GM04503 (cell line): ENCODE results near the gene NDFIP2.
A peak's percentile ranks its signal among the peaks of the same experiment; 100 is the strongest.
"Not testable (repeated sequence)": the region's sequence is repeated elsewhere in the genome, so short reads cannot be mapped to it uniquely, and the experiment has no call there.

ENCODE experiments used
- DNase-seq: peaks from one replicate; pipeline ENCODE4 v3.0.0-alpha.2; 2012; ENCODE audit warnings: low read depth

NDFIP2 gene

DNA sequence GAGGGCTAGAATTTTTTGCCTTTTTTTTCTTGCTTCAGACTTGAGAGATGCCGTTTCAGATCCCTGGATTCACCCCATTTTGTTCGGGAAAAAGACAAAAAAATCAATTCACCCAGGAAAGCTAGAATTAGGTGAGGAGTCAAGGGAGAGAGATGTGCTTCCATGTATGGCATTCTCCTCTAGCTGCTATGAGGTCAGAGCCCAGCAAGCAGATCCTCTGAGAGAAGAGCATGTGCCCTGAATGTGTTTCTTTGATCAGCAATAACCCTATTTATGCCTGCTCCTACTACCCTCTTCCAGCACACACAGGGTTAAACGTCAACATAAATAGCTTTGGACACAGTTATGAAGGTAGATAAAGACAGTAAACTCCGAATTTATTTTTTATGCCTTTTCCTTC lies 53.6 kb downstream of the NDFIP2 start:
- DNase-seq = no peak

DNA sequence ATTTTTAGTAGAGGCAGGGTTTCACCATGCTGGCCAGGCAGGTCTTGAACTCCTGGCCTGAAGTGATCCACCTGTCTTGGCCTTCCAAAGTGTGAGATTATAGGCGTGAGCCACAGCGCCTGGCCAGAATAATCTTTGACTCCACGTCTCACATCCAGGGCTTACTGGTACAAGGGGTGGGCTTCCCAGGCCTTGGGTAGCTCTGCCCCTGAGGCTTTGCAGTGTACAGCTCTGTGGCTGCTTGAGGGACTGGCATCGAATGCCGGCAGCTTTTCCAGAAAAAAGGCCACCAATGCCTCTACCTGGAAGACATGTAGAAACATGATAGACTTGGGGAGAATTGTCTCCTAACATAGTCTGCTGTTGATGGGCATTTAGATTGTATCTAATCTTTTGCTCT lies 57.8 kb downstream of the NDFIP2 start:
- DNase-seq = no peak

DNA sequence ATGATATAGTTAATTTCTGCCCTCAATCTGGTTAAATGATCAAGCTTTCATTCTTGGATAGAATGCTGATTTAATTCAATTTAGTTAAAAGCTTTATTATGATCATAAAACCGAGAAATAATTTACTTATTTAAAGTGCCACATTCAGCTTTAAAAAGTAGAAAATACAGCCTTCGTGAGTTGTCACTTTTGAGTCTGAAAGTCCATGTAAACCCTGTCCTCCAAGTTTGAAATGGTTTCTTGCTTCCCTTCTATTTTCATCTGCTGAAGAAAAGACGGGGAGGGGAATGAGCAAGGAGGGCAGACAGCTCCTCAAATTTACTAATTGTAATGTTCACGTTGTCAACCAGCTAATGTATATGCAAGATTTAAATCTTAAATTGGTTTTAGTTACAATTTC lies 59.5 kb downstream of the NDFIP2 start:
- no peak for DNase-seq

DNA sequence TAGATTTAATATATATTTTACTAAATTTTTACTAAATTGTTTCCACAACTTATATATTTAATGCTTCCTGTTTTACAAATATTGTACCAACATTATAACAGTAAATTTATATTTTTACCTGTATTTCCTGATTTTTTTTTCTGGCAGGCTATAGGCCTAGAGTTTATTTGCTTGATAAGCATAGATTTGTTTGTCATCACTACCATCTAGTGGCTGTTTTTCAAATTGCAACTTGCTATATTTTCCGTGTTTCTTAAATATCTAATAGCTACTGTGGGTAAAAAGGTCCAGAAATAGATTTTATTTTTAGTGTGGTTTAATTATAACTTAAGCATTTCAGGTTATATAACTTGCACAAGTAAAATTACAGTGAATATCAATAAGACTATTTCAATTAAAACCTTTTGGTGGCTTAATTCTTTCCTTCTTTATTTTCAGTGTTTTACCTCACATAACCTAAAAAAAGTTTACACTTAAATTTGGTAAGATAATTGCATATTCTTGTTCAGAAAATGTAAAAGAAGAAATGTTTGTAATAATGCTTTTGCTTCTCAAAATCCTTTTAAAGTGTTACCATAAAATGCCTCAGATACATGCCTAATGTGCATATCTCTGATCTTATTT lies 60.6 kb downstream of the NDFIP2 start:
- DNase-seq = no peak

DNA sequence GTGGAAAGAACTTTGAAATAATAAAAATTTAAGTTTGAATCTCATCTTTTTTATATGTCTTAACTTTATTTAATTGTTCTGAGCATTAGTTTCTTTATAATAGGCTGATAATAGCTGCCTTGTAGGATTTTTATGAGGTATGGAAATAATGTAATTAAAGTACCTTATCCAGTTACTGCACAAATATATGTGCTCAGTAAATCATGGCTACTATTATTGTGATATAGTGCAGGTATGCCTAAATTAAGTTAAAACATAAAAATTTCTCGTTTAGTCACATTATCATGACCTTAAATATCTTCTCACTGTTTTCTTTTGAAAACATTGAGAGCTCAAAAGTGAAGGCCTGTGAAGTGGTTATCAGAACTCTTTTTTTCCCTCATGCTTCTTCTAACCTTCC lies 62.9 kb downstream of the NDFIP2 start:
- no peak for DNase-seq

DNA sequence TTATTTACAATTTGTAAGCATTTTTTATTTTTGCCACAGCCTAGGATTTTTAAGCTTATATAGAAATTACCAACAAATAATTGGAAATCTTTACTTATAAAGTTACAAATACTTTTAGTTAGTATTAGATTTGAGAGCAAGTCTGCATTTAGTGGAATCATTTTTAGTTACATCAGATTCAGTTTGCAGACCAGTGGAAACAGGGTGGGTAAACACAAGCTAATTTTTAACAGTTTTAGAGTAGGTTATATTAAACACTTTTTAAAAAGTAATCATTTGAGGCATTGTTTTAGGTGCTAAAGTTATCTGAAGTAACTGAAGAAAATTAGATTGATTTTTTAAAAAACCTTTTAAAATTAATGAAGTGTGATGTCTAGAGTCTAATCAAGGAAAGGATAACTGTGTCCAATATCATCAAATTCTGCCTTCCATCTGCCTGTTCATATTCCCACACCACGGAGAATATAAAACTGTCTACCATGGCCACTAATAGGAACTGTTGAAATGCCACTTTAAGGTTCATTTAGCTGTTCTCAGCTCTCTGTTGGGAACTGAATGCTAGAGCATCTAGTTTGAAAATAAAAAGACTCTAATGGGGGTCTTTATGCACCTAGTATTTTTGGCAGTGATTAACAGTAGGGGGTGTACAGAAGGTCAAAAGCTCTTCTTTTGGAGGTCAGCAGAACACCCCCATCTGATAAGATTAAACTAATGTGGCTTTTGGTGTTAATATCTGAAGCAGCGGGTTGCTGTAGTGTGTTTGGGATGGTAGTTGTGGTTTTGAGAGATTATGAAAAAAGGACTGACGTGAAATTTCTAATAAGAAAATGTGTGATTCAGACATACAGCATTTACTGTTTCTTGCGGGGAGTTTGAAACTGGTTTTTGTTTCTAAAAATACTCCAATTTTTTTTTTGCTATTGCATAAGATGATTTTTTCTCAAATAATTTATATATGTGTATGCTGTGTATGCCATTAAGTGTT lies 66.5 kb downstream of the NDFIP2 start:
- DNase-seq = no peak

DNA sequence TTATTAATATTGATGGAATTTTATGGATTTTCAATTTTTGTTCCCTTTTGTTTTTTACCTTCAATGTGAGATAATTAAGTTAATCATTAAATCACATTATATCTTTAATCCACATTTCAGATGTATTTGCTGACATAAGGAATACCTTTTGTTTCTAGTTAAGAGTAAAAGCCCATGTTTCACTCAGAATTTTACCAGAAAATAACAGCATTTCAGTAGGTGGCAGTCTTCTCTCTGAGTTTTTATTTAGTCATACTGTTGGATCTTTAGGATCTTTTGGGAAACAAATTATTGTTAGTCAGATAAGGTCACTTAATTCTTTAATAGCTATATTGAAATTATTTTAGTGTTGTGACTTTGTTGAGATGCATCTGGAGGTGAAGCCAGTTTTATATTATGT lies 67.9 kb downstream of the NDFIP2 start:
- no peak for DNase-seq

DNA sequence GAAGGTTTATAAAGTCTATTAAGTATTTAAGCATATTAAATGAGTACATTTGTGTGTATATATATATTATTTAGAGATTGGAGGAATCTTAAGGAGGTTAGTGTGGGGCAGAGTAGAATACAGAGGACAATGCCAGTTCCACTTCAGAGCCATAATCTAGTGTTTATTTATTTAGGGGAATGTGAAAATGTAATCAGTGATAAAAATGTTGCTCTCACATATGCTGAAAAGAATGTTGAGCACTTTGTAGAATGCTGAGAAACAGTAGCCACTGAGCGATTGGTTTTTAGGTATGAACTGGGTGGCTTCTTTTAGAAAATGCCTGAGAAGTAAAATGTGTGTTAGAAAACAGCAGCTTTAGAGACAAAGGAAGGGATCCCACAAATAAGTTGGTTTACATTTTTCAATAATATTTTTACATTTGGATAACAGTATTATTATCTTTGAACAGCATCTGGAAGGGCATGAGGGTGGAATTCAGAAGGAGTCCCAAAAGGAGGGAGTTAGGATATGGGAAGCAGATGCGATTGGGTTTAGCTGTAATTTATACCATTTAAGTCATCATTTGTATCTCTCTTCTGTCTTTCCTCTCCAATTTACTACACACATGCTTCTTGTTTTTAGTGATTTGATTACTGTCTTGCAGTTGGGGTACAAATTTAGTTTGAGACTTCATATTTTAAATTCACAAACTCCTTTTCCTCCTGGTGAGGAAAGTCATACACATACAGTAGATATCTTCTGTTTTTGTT lies 68.6 kb downstream of the NDFIP2 start:
- DNase-seq = no peak

DNA sequence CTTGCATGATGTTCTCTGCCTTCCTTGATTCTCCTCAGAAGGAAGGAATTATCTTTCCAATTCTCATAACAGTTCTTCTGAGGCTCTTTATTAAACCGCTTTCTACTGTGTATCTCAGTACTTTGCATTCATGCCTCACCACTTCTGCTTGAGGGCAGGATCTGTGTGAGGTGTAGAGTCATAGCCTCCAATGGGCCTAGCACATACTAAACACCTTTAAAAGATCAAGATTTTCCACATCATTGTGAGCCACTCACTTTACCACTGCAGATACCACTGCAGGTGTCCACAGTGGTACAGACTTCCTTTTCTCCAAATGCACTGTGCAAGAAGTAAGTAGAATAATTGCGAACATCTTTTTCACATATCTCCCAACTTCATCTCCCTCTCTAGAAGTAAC lies 76.7 kb downstream of the NDFIP2 start:
- no peak for DNase-seq

DNA sequence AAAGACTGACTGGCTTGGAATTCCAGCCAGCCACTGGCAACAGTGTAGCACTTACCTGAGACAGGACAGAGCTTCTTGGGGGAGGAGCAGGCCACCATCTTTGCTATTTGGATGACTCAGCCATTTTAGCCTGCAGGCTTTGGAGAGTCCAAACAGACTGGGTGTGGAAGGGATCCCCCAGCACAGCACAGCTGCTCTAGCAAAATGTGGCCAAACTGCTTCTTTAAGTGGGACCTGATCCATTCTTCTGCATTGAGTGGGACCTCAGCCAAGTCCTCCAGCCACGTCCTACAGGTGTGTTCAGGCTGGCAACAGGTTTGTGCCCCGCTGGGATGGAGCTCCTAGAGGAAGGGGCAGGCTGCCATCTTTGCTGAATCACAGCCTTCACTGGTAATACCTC lies 80.0 kb downstream of the NDFIP2 start:
- no peak for DNase-seq

DNA sequence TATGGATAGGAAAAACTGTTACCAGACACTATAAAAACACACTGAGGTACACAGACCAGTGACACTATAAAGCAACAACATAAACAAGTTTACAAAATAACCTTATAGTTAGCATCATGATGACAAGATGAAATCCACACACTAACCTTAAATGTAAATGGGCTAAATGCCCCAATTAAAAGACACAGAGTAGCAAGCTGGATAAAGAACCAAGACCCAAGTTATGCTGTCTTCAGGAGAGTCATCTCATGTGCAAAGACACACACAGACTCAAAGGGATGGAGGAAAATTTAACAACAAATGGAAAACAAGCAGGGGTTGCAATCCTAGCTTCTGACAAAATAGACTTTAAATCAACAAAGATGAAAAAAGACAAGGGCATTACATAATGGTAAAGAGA lies 81.6 kb downstream of the NDFIP2 start:
- DNase-seq = no peak

DNA sequence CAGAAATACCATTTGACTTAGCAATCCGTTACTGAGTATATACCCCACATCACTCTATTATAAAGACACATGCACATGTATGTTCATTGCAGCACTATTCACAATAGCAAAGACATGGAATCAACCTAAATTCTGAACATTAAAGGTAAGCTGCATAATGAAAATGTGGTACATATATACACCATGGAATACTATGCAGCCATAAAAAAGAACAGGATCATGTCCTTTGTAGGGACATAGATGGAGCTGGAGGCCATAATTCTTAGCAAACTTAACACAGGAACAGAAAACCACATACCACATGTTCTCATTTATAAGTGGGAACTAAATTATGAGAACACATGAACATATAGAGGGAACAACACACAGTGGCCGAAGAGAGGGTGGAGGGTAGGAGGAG lies 85.2 kb downstream of the NDFIP2 start:
- no peak for DNase-seq

DNA sequence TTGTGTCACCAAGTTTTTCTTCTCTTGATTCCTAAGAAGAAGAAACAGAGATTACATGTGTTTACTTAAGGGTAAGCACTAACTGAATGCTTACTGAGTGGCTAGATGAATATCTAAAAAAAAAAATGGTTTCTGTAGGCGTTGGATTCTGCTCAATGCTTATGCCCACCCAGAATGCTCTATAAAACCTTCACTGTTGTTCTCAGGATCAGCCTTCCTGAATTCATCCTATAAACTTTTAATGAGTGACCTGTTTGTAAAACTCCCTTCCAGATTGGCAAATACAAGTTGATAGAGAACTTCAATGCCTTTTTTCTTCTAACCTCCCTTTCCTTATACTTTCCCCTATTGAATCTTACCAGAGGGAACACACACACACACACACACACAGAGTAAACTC lies 90.2 kb downstream of the NDFIP2 start:
- DNase-seq = no peak

DNA sequence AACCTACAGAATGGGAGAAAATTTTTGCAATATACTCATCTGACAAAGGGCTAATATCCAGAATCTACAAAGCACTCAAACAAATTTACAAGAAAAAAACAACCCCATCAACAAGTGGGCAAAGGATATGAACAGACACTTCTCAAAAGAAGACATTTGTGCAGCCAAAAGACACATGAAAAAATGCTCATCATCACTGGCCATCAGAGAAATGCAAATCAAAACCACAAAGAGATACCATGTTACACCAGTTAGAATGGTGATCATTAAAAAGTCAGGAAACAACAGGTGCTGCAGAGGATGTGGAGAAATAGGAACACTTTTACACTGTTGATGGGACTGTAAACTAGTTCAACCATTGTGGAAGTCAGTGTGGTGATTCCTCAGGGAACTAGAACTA lies 92.9 kb downstream of the NDFIP2 start:
- DNase-seq = not testable (repeated sequence)

DNA sequence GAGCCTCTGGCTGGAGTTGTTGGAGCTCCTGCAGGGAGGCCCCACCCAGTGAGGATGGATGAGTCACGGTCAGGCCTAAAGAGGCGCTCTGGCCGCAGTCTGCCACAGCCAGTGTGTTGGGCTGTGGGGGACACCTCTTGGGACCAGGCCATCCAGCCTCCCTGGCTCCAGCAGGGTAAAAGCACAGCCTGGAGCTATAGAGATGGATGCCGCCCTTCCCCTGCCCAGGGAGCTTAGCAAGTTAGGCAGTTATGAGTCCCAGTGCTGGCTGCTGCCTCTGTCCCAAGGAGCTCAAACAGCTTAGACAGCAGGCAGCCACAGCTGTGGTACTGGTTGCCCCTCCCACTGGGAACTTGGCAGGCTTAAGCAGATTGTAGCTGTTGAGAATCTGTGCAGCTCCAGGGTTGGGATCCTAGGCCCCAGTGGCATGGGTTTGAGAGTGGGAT lies 100.9 kb downstream of the NDFIP2 start:
- no peak for DNase-seq

DNA sequence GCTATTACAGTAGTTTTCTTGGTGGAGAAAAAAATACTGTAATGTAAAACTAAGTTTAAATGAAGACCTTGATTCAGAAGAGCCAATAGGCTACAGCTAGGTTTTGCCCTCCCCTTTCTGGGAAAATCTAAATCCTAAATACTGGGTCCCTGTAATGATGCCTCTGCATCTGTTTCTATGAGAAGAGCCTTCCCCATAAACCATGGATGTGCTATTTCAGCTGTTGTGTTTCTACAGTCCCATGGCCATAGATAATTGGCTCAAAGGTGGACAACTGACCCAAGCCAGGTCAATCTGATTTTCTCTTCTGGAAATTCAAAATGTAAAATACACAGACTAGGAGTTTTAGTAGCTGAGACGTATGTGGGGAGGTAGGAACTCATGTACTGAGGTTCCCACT lies 101.9 kb downstream of the NDFIP2 start:
- no peak for DNase-seq

DNA sequence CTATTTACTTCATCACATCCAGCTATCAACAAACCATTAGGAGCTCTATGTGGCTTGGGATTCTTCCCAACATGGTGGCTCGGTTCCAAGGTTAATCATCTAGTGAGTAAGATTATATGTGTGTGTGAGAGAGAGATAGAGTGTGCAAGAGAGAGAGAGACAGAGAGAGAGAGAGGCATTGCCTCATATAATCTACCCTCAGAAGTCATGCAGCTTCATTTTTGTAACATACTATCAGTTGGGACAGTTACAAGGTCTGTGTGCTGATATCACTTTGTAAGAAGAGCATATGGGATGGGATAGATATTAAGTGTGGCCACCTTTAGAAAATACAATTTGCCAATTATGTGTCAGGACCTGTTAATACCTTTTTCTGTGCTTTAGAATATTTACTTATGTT lies 104.1 kb downstream of the NDFIP2 start:
- no peak for DNase-seq

DNA sequence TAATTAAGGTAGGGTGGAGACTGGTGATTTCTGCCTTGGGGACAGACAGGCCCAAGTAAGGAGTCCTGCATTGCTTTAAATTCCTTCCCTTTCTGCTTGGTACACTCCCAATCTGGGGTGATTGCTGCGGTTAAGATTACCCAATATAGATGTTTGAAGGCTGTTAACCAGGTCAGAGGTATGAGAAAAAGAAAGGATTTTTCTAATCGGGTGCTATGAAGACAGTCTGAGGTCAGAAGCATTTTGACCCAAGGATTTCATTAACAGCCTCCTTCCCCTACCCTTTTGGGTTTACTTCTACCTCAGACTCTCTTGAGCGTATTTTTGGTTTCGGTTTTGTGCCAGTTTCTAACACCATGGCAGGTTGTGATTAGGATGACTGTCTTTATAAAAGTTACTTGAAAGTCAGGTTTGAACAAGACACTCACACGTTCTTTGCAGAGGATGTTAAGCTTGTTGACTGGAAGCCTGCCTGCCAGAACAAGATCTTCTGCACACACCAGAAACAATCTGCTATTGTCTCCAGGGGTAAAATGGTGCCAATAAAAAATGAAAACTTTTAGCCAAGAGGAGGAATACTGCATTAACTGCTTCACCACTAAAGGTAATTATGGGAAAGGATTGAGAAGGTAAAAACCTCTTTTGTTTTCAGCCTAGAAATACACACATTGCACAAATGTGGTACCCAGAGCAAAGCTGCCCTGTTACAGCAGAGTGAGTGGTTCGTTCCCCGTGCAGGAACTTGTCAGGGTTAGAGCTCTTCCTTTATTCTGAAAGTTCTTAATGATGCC lies 108.8 kb downstream of the NDFIP2 start:
- no peak for DNase-seq

DNA sequence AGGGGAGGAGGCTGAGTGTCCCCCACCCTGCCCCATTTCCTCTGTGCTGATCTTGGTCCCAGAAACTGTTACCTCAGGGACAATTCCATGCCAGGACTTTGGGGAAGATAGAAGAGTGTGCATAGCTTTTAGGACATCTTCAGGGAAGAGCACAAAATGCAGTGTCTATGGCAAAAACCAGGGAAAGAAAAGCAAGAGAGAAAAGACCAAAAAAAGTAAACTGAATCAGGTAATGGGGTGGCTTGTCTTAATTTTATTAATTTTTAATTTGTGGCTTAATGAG lies 109.4 kb downstream of the NDFIP2 start:
- DNase-seq = no peak

DNA sequence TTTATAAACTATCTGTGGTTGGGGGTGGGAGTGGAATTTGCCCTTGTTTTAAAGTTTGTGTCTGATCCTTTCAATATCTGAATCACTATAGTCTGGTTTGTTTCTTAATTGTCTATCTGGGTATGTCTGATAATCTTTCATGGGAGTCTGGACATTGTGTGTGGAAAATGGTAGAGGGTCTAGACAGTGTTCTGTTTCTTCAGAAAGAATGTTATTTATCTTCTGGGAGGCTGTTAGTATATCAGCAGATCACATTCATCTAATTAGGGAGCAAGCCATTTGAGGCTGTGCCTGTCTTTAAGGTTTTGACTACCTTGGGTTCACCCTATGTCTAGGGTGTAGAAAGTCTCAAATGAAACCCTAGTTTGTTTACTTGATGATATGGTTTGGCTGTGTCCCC lies 110.5 kb downstream of the NDFIP2 start:
- no peak for DNase-seq

DNA sequence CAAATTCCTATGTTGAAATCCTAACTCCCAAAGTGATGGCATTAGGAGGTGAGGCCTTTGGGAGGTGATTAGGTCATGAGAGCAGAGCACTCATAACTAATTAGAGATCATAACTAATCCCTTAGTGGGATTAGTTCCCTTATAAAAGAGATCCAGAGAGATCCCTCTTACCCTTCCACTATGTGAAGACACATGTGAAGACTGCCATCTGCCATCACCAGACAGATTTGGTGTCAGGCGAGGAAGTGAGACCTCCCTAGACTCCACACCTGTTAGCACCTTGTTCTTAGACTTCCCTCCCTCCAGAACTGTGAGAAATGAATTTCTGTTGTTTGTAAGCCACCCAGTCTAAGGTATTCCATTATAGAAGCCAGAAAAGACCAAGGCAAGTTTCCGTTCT lies 112.2 kb downstream of the NDFIP2 start:
- no peak for DNase-seq

DNA sequence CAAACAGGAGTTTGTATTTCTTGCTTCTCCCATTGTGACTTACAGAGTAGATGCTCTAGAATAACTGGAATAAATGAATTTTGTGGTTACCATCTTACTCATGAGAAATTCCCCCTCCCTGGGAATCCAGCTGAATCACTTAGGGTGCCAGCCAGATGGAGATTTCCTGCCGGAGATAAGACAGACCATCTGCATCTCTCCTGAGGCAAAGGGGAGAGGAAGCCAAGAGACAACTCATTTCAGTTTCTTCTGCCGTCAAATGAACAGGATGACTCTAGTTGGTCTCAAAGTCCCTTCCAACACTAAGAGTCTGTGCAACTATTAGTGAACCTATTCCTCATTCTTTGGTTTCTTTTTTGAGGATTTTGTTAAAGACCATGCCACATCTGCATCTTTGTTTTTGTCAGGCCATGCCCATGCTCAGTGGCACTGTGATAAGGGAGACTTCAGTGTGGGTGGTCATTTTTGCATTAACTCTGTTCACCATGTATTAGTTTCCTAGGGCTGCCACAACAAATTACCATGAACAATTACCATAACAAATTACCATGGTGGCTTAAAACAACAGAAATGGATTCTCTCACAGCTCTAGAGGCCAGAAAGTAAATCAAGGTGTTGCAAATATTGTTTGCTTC lies 112.8 kb downstream of the NDFIP2 start:
- peak; percentile 26 for DNase-seq
